Ovary (tissue), 3 donors: ENCODE results near the gene KCNN2.

ENCODE experiments used
- POLR2A ChIP-seq: fragments of 450-650 bp; IDR thresholded peaks from one replicate; pipeline ENCODE4 v1.6.1; 2017; ENCODE audit warnings: antibody characterized with exemption, mild to moderate bottlenecking, moderate library complexity
- TF ChIP-seq, protein P1 (sequence below), 3 donors: fragments of 450-650 bp in 2 of 3; fragments of 200-600 bp in 1 of 3; IDR thresholded peaks; one replicate each; pipeline versions ENCODE4 v1.5.1 to v1.8.0; 2016 to 2022; ENCODE audit warnings: antibody characterized with exemption in 3 of 3, mild to moderate bottlenecking in 1 of 3
- donor health status: DM: no; HTN: no; CAD: no.

DNA sequence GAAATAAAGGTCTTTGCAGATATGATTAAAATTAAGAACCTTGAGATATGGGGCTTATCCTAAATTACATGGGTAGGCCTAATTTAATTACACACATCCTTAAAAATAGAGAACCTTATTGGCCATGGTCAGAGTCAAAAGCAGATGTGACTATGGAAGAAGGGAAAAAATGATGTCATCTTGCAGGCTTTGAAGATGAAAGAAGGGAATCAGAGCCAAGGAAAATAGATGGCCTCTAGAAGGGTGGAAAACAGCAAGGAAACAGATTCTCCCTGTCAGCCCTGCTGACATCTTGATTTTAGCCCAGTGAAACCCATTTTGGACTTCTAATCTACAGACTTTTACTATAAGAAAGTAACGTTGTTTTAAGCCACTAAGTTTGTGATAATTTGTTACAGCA is 37.6 kb upstream of the KCNN2 start:
- TF ChIP-seq, protein P1, sequence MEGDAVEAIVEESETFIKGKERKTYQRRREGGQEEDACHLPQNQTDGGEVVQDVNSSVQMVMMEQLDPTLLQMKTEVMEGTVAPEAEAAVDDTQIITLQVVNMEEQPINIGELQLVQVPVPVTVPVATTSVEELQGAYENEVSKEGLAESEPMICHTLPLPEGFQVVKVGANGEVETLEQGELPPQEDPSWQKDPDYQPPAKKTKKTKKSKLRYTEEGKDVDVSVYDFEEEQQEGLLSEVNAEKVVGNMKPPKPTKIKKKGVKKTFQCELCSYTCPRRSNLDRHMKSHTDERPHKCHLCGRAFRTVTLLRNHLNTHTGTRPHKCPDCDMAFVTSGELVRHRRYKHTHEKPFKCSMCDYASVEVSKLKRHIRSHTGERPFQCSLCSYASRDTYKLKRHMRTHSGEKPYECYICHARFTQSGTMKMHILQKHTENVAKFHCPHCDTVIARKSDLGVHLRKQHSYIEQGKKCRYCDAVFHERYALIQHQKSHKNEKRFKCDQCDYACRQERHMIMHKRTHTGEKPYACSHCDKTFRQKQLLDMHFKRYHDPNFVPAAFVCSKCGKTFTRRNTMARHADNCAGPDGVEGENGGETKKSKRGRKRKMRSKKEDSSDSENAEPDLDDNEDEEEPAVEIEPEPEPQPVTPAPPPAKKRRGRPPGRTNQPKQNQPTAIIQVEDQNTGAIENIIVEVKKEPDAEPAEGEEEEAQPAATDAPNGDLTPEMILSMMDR (IDR thresholded peaks at IDR 0.05): no peak
- TF ChIP-seq POLR2A: no peak
